ENCODE results near the gene SPEF2.

DNA sequence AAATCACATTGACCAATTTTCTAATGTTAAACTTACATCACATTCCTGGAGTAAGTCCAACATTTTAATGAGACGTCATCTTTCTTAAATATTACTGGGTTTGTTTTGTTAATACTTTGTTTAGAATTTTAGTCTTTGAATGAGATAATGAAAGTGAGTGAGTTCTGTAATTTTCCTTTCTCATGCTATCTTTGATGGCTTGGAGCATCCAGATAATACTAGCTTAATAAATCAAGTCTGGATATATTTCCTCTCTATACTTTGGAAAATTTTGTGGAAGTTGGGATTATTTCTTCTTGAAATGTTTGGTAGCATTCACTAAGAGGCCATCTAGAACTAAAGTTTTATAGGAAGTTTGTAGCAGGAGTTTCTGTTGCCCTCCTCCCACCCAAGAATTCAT lies 148.3 kb downstream of the SPEF2 start:
- no peak for TF ChIP-seq POLR2A (IDR thresholded peaks at IDR 0.05)
- no peak for TF ChIP-seq POLR2AphosphoS5 (IDR thresholded peaks at IDR 0.05)
